Stomach (tissue), 9 donors: ENCODE measurements around the gene CORO2B. TPM values are rescaled to one million over a fixed set of nuclear protein-coding genes. Genes with fewer than 3 reads are reported as not detected.

Experiments used
- DNase-seq, 2 donors: peaks; one replicate each; pipeline versions ENCODE4 v3.0.0 to v3.0.0-alpha.2; 2013 to 2019
- H3K27ac ChIP-seq, 5 donors: fragments of 200-600 bp in 4 of 5; sonication (generic) in 4 of 5; one replicate each; pipeline ENCODE4 v1.5.1; 2013 to 2019; ENCODE audit warnings: mild to moderate bottlenecking in 1 of 5, moderate library complexity in 1 of 5
- H3K27me3 ChIP-seq, 3 donors: fragments of 200-600 bp; sonication (generic); one replicate each; pipeline ENCODE4 v1.5.1; 2017 to 2019; ENCODE audit warnings: mixed run types in 1 of 3
- H3K36me3 ChIP-seq, 4 donors: fragments of 200-600 bp; sonication (generic); 1 replicate in 3 of 4; 2 replicates in 1 of 4; pipeline ENCODE4 v1.5.1; 2016 to 2019
- H3K4me1 ChIP-seq, 4 donors: fragments of 200-600 bp; sonication (generic); one replicate each; pipeline ENCODE4 v1.5.1; 2016 to 2019
- H3K4me3 ChIP-seq, 4 donors: fragments of 200-600 bp; sonication (generic) in 3 of 4; one replicate each; pipeline ENCODE4 v1.5.1; 2016 to 2019; ENCODE audit warnings: mild to moderate bottlenecking in 1 of 4
- H3K9me3 ChIP-seq, 4 donors: fragments of 200-600 bp; sonication (generic); one replicate each; pipeline ENCODE4 v1.5.1; 2016 to 2019
- CTCF ChIP-seq, 7 experiments: fragments of 450-650 bp in 4 of 7; fragments of 200-600 bp in 3 of 7; sonication (generic) in 3 of 7; IDR thresholded peaks; one replicate each; pipeline ENCODE4 v1.5.1; 2016 to 2019; ENCODE audit warnings: antibody characterized with exemption in 7 of 7, control low read depth in 2 of 7, mild to moderate bottlenecking in 1 of 7
- EP300 ChIP-seq: sonication (generic); formaldehyde crosslinking; IDR thresholded peaks from one replicate; pipeline ENCODE4 v1.6.1; 2017; ENCODE audit warnings: antibody characterized with exemption
- POLR2A ChIP-seq, 4 donors: fragments of 450-650 bp; IDR thresholded peaks; one replicate each; pipeline ENCODE4 v1.6.1; 2016; ENCODE audit warnings: antibody characterized with exemption in 4 of 4, control low read depth in 2 of 4, mild to moderate bottlenecking in 1 of 4, moderate library complexity in 1 of 4
- POLR2AphosphoS5 ChIP-seq, 3 donors: sonication (generic); formaldehyde crosslinking; IDR thresholded peaks; one replicate each; pipeline ENCODE4 v1.6.1; 2016; ENCODE audit warnings: antibody characterized with exemption in 3 of 3
- WGBS, 5 donors: extraction: QIAGEN DNeasy Blood & Tissue Kit in 3 of 5; methylation state at CpG; one replicate each; pipeline versions ENCODE4 v1.1.5 to v1.1.7; 2013 to 2018; 5-methylcytosine and 5-hydroxymethylcytosine counted together
- intact Hi-C: fragments of 100-400 bp; cut with DNase I; formaldehyde crosslinking; loops from one replicate; pipeline ENCODE4 v1.15.1; 2023; ENCODE audit warnings: low total_unique reads
- polyA plus RNA-seq, 3 donors: library from polyadenylated mRNA; stranded (reverse); fragments of 200-250 nt; gene quantifications; one replicate each; pipeline ENCODE4 v1.2.3, GENCODE V29; 2013
- total RNA-seq, 5 donors: library from RNA; depleted of rRNA; stranded (reverse); fragments of >200 nt; gene quantifications; one replicate each; pipeline versions ENCODE4 v1.1.0 to v1.2.3, GENCODE V29; 2014 to 2016
- donor health status: healthy with polysubstance abuse.
- donor health status: Bipolar disorder and iron deficiency.
- donor health status: healthy.

The CORO2B gene
- total and polyA plus RNA-seq, 8 donors: 0.89 to 3.7 (median 2.3) TPM; not detected in 1

GRCh38 chr15:68668926-68669600, 90.3 kb downstream of the CORO2B start:
- intact Hi-C loops: no loop called here
- no peaks in the 10 kb centered on the region for H3K9me3 ChIP-seq
- no peaks in the 10 kb centered on the region for H3K36me3 ChIP-seq
- peaks cover 0 to 4% (median 2%) of the 10 kb centered on the region in 4 donors for H3K4me1 ChIP-seq
- TF ChIP-seq POLR2A (IDR thresholded peaks at IDR 0.05) (no peak), POLR2AphosphoS5 (IDR thresholded peaks at IDR 0.05) (no peak), EP300 (no peak), CTCF (IDR thresholded peaks at IDR 0.05) (no peak)
- peaks cover 0 to 15% (median 0%) of the 10 kb centered on the region in 3 donors for H3K27me3 ChIP-seq
- no peak overlapping the region for H3K27ac ChIP-seq
- 73 to 84% (median 75%) methylated on average over 11 of the region's 11 CpGs for WGBS, 5 donors
- H3K4me3 ChIP-seq: no peak overlapping the region
- DNase-seq: no peak

- 56 to 75% (median 66%) methylated on average over 4 of the region's 4 CpGs for WGBS, 5 donors
- no peak for TF ChIP-seq POLR2A (IDR thresholded peaks at IDR 0.05)
- no peak for TF ChIP-seq EP300
- no peak for TF ChIP-seq CTCF (IDR thresholded peaks at IDR 0.05)
- TF ChIP-seq POLR2AphosphoS5 (IDR thresholded peaks at IDR 0.05): no peak
- no peak for DNase-seq
- Histone ChIP-seq H3K27me3 (peaks cover 0 to 15% (median 0%) of the 10 kb centered on the region in 3 donors), H3K4me3 (no peak overlapping the region), H3K9me3 (no peaks in the 10 kb centered on the region), H3K36me3 (no peaks in the 10 kb centered on the region), H3K27ac (no peak overlapping the region), H3K4me1 (peaks cover 0 to 11% (median 3%) of the 10 kb centered on the region in 4 donors)
- intact Hi-C loops: loop anchor here (5.0 kb wide), 1 partner anchor 120 kb away; no protein-coding TSS in a partner anchor
Measured at GRCh38 chr15:68672251-68672650, 93.5 kb downstream of the CORO2B start.

- Histone ChIP-seq H3K27me3 (peaks cover 0 to 15% (median 0%) of the 10 kb centered on the region in 3 donors), H3K27ac (no peak overlapping the region), H3K36me3 (no peaks in the 10 kb centered on the region), H3K9me3 (no peaks in the 10 kb centered on the region), H3K4me3 (no peak overlapping the region), H3K4me1 (peaks cover 0 to 11% (median 3%) of the 10 kb centered on the region in 4 donors)
- no peak for DNase-seq
- WGBS, 5 donors: 55 to 73% (median 63%) methylated on average over 4 of the region's 4 CpGs
- TF ChIP-seq POLR2AphosphoS5 (IDR thresholded peaks at IDR 0.05): no peak
- TF ChIP-seq POLR2A (IDR thresholded peaks at IDR 0.05): no peak
- no peak for TF ChIP-seq EP300
- TF ChIP-seq CTCF (IDR thresholded peaks at IDR 0.05): no peak
- intact Hi-C loops: loop anchor here (5.0 kb wide), 1 partner anchor 120 kb away; no protein-coding TSS in a partner anchor
Measured at GRCh38 chr15:68672781-68673205, 94.0 kb downstream of the CORO2B start.

- no peak overlapping the region for H3K4me3 ChIP-seq
- peaks cover 0 to 15% (median 0%) of the 10 kb centered on the region in 3 donors for H3K27me3 ChIP-seq
- peaks cover 0 to 11% (median 3%) of the 10 kb centered on the region in 4 donors for H3K4me1 ChIP-seq
- intact Hi-C loops: loop anchor here (5.0 kb wide), 1 partner anchor 123 kb away; no protein-coding TSS in a partner anchor
- WGBS, 5 donors: 57 to 68% (median 66%) methylated on average over 5 of the region's 5 CpGs
- H3K9me3 ChIP-seq: no peaks in the 10 kb centered on the region
- H3K27ac ChIP-seq: no peak overlapping the region
- TF ChIP-seq POLR2A (IDR thresholded peaks at IDR 0.05) (no peak), POLR2AphosphoS5 (IDR thresholded peaks at IDR 0.05) (no peak), CTCF (IDR thresholded peaks at IDR 0.05) (no peak), EP300 (no peak)
- no peaks in the 10 kb centered on the region for H3K36me3 ChIP-seq
- DNase-seq: no peak
Measured at GRCh38 chr15:68674975-68675374, 96.2 kb downstream of the CORO2B start.
